Astrocyte (in vitro differentiated cells and primary cell): ENCODE results near the gene B3GNT4.

Experiments used
- CTCF ChIP-seq: IDR thresholded peaks from 2 replicates; pipeline ENCODE4 v1.5.1; 2011; ENCODE audit warnings: low read depth, mild to moderate bottlenecking, inconsistent platforms, low read length, moderate library complexity; ENCODE audit not compliant: insufficient read depth
- EZH2 ChIP-seq: IDR thresholded peaks from 2 replicates; pipeline ENCODE4 v1.6.1; 2012; ENCODE audit warnings: mild to moderate bottlenecking, low read length, inconsistent platforms; ENCODE audit not compliant: insufficient read depth

GRCh38 chr12:122207391-122207790 is 3.9 kb downstream of the B3GNT4 start:
- no peak for TF ChIP-seq CTCF
- TF ChIP-seq EZH2, result no peak
